ENCODE measurements around the gene TAF1B.

Gene TAF1B

GRCh38 chr2:9970200-9971044 lies 127.1 kb downstream of the TAF1B start:
- DNase-seq = no peak

DNA sequence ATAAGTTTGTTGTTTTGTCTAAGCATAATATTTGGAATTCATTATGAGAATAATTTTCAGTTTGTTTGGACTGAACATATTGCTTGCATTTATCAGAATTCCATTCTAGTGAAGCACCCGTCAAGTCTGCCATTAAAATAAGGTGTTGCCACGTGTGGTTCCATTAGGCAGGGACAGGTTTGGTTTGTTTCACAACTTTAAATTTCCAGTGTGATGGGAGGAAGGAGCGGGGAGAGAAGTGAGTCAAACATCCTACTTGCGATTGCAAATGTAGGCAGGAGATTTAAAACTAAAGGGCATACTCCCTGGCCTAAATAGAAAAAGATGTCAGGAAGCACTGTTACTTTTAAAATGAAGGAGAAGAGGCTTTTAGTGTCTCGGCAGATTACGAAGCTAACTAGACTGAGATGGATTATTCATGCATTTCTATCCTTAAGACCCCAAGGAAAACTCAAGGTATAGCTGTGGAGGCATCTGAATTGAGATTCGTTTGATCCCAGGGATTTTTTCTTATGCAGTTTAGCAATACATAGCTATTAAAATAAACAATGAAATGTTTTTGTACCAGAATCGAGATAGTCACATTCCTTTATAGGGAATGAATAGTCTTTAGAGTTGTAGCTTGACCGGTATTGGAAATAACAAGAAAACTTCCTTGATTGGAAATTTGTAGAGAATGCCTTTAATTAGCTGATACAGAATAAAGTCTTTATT lies 128.0 kb downstream of the TAF1B start:
- DNase-seq = no peak

- no peak for DNase-seq
These were observed 128.6 kb downstream of the TAF1B start for GRCh38 chr2:9971890-9972289.

DNA sequence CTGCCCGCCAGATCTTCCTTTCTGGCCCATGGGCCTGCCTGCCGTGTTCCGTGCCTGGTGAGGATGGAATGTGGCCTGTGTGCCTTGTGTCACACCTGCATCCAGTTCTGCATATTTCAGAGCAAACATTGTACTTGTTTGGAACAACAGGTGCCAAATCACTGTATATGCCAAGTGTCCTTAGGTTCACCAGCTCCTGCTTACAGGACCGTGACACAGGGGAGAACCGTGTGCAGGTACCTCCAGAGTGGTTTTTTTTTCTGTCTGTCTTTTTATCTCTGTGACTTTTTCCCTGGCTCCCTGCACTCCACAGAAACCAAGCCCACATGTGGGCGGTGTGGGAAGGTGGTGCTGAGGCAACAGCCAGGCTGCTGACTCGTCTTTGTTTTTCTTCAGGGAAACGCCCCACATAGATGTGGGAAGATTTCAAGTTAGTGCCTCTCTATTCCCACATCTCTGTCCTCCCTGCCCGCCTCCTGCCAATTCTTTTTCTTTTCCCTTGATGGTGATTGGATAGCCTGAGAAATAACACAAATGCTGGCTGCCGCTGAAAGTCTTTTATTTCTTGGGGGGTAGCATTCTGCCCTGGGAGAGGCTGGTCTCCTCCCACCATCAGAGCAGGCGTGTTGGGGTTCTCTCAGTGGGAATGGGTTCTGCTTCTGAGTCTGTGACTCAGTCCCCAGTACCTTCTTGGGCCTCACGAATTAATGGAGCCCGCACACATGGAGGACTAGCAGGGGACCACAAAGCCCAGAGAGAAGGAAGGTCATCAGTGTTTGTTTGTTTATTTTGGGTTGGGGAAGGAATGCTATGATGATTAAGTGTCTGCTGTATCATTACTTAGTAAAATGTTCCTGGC lies 129.6 kb downstream of the TAF1B start:
- no peak for DNase-seq

DNA sequence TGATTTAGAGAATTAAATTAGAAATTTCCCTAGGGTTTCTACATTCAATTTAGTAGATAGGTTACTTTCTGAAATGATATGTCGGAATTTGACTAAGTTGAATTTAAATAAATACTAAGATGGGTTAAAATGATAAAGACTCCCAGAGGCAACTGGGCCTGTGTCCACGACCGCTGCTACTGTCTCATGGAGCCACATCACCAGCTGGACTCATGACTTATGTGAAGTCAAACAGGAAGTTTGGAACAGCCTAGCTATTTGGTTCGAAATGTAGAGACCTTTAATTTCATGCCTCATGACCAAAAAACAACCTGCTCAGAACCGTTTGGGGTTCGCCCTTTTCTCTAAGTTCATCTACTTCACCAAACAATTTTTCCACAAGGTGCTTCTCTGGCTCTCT lies 130.4 kb downstream of the TAF1B start:
- DNase-seq = no peak

DNA sequence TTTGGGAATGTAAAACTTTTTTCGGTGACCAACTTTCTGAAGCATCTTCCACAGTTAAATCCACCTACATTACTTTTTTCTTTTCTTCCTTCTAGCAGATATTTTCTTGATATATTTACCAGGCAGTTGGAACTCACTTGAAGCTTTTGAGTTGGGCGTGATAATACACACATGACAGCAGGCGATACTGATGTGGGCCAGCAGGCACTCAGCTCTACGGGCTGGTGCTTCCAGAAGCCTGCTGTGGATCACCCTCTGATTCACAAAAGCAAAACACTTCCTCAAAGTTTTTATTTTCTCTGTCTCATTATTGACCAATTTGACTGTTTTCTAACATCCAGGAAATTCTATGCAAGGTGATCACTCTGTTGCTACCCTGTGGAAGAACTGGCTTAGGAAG lies 131.1 kb downstream of the TAF1B start:
- no peak for DNase-seq

DNA sequence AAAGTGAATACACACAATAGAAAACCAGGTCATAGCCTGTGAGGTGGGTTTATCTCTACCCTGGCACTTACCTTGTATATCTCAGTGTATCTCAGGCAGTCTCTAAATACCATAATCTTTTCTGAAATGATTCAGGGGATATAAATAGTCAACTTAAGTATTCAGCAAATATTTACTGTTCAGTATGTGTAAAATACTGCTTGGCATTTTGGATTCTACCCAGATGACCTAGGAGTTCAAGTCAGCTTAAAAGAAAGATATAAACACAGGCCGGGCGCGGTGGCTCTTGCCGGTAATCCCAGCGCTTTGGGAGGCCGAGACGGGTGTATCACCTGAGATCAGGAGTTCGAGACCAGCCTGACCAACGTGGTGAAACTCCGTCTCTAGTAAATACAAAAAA lies 132.1 kb downstream of the TAF1B start:
- peak; percentile 36 for DNase-seq

- DNase-seq = peak; percentile 4
These were observed 132.7 kb downstream of the TAF1B start for GRCh38 chr2:9975805-9976447.

DNA sequence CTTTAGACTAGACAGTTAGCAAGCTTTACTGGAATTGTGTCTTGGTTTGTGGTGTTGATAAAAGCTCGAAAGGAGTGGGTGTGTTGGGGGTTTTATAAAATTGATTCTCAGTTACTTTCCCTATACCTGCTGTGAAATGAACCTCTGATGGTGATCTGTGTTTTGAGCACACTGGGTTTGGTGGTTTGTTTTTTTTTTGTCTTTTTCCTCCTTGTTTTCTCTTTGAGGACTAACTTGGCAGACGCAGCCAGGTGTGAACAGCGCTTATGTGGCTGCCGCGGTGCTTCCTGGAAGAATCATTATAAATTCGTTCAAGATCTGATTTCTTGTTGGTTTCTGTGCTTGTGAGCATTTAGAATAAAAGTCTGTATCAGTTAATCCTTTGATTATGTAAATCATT lies 136.7 kb downstream of the TAF1B start:
- DNase-seq = no peak

DNA sequence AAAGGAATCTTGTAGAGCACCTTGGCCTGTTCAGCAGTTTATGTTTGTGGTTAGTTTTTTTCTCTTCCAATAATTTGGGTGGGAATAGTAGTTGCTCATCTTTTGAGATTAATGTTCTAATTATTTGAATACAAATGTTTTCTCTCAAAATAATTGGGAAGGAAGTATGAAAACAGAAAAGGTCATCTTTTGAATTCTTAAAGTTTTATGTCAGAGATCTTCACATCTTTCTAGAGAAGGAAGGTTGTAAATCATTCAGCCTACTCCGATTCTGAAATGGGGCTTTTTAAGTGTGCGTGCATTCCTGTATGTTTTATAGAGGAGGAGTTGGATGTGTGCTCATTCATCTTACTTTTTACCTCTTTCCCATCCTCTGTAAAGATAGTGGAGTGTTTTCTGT lies 137.2 kb downstream of the TAF1B start:
- DNase-seq = no peak

GRCh38 chr2:9981655-9982054 lies 138.4 kb downstream of the TAF1B start:
- no peak for DNase-seq

- DNase-seq = no peak
These were observed 139.0 kb downstream of the TAF1B start for GRCh38 chr2:9982248-9982647.

GRCh38 chr2:9982891-9983290 lies 139.6 kb downstream of the TAF1B start:
- no peak for DNase-seq

- no peak for DNase-seq
These were observed 140.3 kb downstream of the TAF1B start for GRCh38 chr2:9983401-9984216.

All from NCI-H774 (cell line).